GM19035 (cell line): ENCODE results near the gene TMEM143.
"Not testable (repeated sequence)": the region's sequence is repeated elsewhere in the genome, so short reads cannot be mapped to it uniquely, and the experiment has no call there.

Experiments used
- ATAC-seq: cut with Tn5 transposase; IDR thresholded peaks from one replicate; pipeline ENCODE4 v1.9.1; 2021; ENCODE audit not compliant: unreplicated experiment

TMEM143 gene

DNA sequence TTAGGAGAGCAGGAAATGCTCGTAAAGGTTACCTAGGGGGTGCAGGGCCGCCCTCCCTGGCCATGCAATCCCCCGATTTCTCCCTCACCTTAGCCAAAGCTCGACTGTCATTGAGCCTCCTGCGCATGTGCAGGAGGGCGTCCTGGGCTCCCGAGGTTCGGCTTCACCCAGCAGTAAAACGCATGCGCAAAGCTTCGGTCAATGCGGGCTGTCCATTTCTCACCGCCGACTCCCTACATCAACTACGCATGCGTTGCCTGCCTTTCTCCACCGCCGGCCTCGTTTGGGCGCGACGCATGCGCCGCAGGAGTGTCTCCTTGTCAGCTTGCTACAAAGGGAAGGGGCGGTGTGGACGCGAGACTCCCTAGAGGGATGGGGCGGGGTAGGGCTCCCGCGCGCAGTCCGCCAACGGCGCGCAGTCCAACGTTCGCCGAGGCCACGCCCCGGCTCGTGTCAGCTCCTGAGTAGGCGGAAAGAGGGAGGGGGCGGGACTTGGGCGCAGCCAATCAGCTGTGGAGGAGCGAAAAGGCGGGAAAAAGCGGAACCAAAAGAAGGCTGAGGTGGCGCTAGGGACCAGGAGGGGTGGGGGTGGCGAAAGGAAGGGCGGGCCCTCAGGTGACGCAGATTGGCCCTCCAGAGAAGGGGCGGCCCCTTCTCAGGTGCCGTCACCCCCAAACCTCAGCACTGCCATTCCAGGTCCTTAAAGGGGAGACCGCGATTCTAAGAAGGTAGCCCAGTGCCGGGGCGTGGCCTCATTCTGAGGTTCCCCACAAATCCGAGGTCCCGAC, at the start of gene TMEM143, which contains the start of gene SYNGR4:
Gene TMEM143 (minus strand): TSS at position 131 of the 788 bp plus-strand sequence. CDS start 20 bp downstream, at position 111.
Gene SYNGR4 (plus strand): TSS at position 558 of the 788 bp plus-strand sequence. CDS start 1,476 bp downstream, outside the sequence.
- ATAC-seq, result peak; percentile 85

DNA sequence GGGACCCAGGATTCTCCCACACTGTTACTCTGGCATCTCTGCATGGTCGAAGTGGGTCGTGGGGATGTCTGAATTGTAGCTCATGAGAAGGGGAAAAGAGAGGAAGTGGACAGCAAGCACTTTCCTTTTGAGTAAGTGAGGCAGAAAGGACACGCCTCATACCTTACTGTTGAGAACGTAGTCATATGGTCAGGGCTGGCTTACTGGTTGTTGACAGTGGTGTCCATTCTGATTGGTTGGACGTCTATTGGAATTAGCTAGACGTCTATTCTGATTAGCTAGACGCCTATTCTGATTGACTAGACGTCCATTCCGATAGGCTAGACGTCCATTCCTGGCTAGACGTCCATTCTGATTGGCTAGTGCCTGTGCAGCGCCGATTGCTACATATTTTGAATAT, 42.1 kb upstream of the TMEM143 start:
- ATAC-seq, result no peak

DNA sequence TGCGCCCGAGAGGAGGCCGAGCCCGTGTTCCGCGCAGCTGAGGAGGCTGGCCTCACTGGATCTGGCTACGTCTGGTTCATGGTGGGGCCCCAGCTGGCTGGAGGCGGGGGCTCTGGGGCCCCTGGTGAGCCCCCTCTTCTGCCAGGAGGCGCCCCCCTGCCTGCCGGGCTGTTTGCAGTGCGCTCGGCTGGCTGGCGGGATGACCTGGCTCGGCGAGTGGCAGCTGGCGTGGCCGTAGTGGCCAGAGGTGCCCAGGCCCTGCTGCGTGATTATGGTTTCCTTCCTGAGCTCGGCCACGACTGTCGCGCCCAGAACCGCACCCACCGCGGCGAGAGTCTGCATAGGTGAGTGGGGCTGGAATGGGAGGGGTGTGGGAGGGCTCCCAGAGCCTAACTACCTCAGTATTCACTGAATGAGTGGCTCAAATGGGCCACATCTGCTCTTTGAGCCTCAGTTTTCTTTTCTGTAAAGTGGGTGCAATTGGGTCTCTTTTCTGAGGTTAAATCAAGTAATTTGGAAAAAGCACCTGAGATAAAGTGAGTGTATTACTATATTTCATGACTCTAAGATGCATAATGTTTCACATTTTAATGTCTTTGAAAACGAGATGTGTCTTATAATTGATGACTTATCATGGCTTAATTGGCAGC, 41.4 kb upstream of the TMEM143 start:
- ATAC-seq, result no peak

DNA sequence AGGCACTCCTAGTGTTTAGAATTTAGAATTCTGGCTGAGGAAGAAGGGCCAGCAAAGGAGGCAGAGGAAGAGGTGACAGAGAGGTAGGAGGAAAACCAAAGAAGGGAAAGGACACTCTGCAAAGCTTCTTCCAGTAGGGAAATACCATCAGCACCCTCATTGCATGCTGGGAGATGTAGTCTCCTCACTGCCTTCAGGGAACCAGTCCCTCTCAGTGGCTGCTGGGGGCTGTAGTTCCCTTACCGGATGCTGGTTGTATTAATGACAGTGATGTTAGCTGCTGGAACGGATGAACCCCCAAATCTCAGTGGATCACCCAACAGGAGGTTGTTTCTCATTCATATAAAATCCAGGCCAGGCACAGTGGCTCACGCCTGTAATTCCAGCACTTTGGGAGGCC, 39.9 kb upstream of the TMEM143 start:
- peak; percentile 60 for ATAC-seq

DNA sequence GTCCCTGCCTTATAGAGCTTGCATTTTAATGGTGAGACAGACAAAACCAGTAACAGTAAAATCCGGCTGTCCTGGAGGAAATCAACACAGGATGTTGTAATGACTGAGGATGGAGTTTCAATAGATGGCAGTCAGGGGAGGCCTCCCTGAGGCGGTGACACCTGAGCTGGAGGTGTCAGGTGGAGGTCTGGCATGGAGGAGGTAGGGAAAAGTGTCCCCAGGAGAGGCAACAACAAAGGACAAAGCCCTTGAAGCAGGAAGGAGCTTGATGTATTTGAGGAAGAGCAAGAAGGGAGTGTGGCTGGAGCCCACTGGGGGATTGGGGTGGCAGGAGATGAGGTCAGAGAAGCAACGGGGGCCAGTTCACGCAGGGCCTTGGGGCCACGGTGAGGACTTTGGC, 37.5 kb upstream of the TMEM143 start:
- ATAC-seq, result no peak

DNA sequence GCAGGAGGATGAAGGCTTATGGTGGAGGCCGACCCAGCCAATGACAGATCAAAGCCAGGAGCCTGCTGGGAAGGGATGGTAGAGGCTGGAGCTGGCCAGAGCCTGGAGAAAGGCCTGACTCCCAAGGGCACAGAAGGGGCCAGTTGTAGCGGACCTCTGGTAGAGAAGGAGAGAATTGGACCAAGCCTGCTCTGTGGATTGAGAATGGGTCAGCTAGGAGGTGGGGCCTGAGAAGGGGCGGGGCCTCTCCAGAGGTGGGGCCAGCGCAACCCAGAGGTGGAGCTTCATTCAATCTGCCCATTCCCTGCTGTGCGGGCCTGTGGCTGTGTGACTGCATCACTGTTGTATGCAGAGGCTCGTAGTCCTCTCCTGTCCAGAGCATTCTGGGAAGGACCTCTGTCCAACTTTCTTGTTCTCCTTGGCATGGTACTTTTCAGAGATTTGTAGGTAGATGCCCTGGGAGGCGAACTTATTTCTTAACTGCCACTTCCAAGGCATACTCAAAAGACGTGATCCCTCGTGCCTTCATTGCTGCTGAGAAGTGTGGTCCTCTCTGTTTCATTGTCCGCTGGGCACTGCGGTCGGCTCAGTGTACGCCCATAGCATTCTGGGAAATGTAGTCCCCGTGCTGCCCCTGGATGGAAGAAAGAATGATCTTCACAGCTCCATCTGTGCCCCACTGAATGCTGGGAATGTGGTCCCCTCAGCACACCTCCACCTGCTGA, 36.4 kb upstream of the TMEM143 start:
- ATAC-seq, result no peak

DNA sequence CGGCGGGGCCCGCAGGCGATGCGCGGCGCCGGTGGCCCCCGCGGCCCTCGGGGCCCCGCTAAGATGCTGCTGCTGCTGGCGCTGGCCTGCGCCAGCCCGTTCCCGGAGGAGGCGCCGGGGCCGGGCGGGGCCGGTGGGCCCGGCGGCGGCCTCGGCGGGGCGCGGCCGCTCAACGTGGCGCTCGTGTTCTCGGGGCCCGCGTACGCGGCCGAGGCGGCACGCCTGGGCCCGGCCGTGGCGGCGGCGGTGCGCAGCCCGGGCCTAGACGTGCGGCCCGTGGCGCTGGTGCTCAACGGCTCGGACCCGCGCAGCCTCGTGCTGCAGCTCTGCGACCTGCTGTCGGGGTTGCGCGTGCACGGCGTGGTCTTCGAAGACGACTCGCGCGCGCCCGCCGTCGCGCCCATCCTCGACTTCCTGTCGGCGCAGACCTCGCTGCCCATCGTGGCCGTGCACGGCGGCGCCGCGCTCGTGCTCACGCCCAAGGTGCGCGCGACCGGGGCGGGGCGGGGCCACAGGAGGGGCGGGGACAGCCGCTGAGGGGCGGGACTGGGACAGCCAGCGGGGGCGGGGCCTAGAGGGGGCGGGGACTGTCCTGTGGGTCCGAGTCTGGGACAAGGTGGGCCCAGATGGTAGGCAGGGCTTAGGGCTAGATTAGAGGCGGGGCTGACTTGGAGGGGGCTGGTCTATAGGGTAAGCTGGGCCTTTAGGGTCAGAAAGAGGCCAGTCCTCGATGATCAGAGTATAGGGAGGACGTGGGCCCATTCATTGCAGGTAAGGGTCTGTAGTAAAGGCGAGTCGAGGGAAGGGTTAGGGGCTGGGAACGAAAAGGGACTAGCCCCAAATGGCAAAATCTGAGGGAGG, 34.9 kb upstream of the TMEM143 start:
- peak; percentile 68 for ATAC-seq

DNA sequence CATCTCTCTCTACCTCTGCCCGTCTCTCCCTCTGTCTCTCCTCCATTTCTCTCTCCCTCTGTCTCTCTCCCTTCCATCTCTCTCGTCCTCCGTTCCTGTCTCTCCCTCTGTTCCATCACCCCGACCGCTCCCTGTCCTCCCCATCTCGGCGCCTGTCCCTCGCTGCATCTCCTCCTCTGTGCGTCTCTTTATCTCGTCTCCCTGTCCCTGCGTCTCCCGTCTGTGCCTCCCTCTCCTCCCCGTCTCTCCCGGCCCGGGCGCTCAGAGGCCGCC, 34.3 kb upstream of the TMEM143 start:
- no peak for ATAC-seq

DNA sequence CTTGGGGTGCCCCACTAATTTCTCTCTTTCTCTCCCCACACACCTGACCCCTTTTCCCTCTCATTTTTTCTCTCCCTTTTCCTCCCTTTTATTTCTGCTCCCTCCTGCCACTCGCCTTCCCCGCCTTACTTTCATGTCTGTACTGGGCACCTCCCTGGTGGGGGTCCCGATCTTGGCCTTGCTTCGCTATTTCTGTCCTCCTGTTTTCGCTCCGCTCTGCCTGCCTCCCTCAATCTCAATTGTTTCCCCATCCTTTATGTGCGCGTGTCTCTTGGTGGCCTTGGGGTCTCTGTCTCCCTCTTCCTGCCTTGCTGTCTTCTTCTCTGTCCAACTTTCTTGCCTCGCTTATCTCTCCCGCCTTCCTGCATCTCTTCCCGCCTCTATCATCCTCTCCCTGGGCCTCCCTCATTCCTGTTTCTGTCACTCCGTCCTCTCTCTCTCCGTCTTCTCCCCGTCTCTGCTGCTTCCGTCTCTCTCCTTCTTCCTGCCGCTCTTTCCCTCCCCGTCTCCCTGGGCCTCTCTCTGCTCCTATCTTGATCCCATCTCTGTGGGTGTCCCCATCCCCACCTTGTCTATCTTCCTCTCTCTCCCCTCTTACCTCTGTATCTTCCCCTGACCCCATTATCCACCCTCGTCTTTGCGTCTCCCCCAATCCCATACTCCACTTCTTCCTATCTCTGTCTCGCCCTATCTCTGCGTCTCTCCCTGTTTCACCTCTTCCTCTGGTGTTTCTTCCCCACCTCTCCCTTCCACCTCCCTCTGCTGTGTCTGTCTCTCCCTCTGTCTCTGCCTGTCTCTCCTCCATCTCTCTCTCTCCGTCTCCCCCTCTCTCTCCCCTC, 33.7 kb upstream of the TMEM143 start:
- no peak for ATAC-seq

DNA sequence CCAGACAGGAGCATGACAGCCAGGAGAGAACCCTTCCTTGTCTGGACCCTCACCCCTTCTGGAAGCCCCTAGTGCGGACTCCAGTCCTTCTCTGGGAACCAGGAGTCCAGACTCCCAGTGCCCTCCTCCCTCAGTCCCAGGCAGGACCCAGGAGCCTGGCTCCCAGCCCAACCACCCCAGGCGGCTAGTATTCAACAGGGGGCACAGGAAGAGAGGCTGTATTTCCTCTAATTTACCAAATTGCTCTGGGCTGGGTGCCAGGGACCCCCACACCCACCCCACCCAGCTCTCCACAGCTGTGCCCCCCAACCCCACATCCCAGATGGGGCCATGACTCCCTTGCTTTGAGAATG, 33.1 kb upstream of the TMEM143 start:
- no peak for ATAC-seq

DNA sequence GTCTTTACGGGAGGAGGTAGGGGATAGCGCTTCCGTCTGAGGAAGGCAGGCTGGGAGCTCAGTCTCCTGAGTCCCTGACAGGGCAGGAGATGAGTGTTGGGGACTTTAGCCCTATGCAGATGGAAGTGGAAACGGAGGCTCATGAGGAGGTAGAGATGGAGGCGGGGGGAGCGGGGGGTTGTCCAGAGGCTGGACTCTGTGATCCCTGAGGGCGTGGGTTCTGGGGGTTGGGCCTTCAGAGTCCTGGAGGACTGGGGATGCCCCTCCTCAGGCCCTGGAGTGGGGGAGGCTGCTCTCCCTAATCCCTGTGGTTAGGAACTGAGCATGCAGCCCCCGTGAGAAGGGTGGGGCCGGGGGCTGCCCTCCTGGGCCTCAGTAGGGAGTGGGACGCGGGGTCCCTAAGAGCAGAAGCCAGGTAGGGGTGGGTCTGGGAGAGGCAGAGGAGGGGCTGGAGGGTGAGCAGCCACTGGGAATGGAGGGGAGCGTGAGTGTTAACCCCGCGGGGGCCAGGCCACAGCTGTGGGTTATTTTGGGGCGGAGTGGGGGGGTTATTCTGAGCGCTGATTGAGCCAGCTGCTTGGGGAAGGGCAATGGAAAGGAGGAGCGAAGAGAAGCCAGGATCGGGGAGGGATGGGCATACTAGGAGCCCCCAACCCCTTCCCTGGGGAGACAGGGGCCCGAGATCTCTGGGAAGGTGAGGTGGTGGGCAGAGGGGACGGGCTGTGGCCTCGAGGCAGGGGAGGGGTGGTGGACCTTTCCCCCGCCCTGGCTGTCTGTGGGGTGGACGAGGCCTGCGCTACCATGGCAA, 32.5 kb upstream of the TMEM143 start:
- no peak for ATAC-seq

DNA sequence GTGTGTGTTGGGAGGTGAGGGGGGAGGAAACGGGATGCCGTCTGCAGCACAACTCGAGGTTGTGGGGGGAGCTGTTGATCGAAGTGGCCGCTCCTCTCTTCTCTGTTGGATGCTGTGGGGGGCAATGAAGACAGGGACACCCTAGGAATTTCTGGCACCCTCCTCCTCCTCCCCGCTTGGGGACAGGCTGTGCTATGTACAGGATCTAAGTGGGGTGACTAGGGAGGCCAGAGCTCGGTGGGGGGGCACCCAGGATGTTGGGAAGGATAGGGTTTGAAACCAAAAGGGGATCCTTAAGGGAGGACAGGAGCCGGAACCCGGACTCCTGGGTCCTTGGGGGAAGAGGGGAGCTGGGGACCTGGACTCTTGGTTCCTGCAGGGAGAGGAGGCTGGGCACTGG, 31.8 kb upstream of the TMEM143 start:
- no peak for ATAC-seq

DNA sequence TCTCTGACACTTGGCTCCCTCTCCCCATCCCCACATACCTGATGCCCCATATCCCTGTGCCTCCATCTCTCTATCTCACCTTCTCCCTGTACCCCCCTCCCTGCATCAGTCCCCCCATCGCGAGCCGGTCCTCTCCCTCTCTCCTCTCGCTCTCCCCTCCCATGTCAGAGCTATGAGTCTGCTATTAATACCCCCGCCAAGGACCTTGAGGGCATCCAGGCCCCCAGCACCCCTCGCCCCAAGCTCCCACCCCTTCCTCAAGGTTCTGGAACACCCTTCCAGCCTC, 31.4 kb upstream of the TMEM143 start:
- no peak for ATAC-seq

DNA sequence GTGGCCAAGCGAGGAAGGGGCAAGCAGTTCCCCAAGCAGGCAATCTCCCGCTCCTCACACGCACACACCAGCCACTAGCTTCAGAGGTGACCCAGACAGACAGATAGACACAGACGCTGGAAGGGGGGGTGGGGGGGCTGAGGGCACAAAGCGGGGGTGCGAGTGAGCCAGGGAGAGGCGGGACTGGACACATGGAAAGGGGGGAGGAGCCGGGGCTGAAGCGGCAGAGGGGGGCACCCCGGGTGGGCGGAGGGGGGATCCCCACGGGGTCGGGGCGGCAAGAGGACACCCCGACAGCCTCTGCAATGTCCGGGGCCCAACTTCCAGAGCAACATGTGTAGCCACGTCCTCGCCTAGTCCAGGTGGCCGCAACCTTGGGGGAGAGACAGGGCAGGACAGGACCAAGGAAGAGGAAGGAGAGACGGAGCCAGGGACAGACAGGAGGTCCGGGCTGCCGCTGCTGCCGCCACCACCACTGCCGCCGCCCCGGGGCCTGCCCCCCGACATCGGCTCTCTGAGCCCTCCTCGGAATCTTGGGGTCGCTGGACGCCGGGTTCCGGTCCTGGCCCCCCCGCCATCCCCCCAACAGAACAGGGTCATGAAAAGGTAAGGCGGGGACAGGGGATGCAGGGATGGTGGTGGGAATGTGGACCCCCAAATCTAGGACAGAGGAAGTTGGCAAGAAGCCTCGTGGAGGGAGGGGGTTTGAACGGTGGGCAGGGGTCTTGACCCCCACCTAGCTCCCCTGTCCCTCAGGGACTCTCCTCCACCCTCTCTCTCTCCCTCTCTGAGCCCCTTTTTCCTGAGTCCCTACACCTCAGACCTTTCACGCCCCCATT, 30.8 kb upstream of the TMEM143 start:
- no peak for ATAC-seq

DNA sequence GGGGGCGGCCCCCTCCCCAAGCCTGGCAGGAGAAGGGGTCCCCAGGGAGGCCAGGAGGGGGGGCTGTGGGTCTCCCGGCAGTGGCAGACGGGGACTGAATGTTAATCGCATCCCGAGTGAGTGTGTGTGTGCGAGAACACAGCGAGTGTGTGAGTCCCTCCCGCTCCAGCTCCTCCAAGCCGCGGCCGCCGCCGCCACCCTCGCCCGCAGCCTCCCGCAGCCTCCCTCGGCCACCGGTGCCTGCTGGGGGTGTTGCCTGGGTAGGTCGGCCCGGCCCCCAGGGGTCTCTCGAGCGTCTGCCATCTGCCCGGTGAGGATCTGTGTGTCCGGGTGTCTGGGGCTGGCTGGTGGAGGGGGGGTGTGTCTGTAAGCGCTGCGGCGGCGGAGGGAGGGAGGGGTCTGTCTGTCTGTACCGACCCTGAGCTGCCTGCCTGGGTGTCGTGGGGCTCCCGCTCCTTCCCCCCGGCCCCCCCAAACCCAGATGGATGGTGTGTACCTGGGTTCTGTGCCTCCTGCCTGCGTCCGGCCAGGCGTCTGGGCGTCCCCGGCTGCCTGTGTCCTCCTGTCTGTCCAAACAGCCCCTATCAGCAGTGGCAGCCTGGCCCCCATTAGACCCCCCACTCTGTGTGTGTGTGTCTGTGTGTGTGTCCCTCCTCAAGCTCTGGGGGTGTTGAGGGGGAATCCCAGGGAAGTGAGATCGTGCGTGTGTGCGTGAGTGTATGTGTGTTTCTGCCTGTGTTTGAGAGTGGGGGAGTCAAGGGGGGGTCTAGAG, 30.0 kb upstream of the TMEM143 start, which contains the start of gene GRIN2D:
Gene GRIN2D (plus strand): TSS at position 110 of the 772 bp plus-strand sequence. CDS start 4,725 bp downstream, outside the sequence.
- ATAC-seq, result no peak

DNA sequence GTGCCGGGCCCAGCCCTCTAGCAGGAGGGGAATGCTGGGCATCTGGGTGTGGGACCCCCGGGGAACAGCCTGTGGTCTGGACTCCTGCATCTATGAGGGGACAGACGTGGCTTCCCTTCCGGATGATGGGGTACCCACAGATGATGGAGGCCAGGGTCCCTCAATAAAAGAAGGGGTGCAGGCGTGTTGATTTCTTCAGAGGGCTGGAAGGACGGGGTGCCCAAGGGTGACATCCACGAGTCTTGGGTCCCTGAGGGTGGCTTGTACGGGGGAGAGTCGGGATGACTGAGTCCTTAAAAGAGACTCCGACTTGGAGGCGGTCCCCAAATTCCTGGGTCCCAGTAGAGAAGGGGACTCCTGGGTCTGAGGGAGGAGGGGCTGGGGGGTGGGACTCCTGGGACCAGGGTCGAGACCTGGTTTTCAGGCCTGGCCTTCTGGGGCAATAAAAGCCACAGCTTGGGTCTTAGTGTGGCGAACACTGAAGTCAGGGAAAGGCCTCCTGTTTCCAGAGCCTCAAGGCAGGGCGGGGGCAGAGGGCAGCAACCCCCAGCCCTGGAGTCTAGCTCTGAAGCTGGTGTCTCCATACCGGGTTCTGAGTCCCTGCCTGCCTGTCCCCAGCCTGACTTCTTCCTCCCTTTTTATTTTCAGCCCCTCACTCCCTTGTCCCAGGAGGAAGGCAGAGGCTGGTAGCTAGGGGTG, 29.3 kb upstream of the TMEM143 start:
- no peak for ATAC-seq

DNA sequence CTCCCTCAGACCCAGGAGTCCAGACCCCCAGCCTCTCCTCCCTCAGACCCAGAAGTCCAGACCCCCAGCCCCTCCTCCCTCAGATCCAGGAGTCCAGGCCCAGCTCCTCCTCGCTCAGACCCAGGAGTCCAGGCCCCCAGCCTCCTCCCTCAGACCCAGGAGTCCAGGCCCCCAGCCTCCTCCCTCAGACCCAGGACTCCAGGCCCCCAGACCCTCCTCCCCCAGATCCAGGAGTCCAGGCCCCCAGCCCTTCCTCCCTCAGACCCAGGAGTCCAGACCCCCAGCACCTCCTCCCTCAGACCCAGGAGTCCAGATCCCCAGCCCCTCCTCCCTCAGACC, 28.2 kb upstream of the TMEM143 start:
- ATAC-seq, result not testable (repeated sequence)
